ENCODE data around the gene ZBTB48.

- TF ChIP-seq CTCF (IDR thresholded peaks at IDR 0.05) (no peak), POLR2AphosphoS5 (IDR thresholded peaks at IDR 0.05) (no peak)
Measured at GRCh38 chr1:6586404-6586816, 6.6 kb downstream of the ZBTB48 start.

Data from prostate gland (tissue), 2 donors.